ENCODE measurements around the gene PRPSAP1. TPM values are rescaled to one million over a fixed set of nuclear protein-coding genes. Genes with fewer than 3 reads are reported as not detected.

The PRPSAP1 gene
- total and polyA plus RNA-seq, 7 experiments from 2014 or later: 19.6 to 59.1 (median 53.3) TPM

- Histone ChIP-seq H3K27ac (ENCODE audit: low read depth, low read length) (peak overlapping the region; percentile 92), H3K4me3 (ENCODE audit: low read length) (no peak overlapping the region)
- intact Hi-C loops (cut with micrococcal nuclease): loop anchor here (1.0 to 2.0 kb wide), 6 partner anchors 8 to 409 kb away; partner anchors contain the start of genes RNF157 (in 1 of the 2) and WBP2 (in 1 of the 2)
Observed at GRCh38 chr17:76263896-76264295, 89.8 kb downstream of the PRPSAP1 start.

GRCh38 chr17:76262732-76263344, 90.9 kb downstream of the PRPSAP1 start:
- ATAC-seq (no peak), DNase-seq (peak in 1 of 9 donors; percentile 10)
- H3K27me3 ChIP-seq (ENCODE audit: control insufficient read depth in 2 of 2, insufficient read depth in 2 of 2, low read length in 2 of 2): no peaks in the 10 kb centered on the region
- peaks cover 0 to 2% (median 0%) of the 10 kb centered on the region in 11 donors for H3K9me3 Mint-ChIP-seq
- H3K9me3 ChIP-seq (ENCODE audit: control insufficient read depth in 2 of 3, low read length in 3 of 3): no peaks in the 10 kb centered on the region
- H3K36me3 ChIP-seq (ENCODE audit: control insufficient read depth in 2 of 3, insufficient read depth in 3 of 3, low read length in 3 of 3): peaks cover 0 to 14% (median 0%) of the 10 kb centered on the region in 3 experiments
- H3K36me3 Mint-ChIP-seq: peaks cover 0 to 18% (median 2%) of the 10 kb centered on the region in 5 donors
- H3K27ac ChIP-seq (ENCODE audit: low read depth, low read length): peak overlapping the region; percentile 92
- peaks cover 25 to 39% of the 10 kb centered on the region in 2 donors for H3K4me1 ChIP-seq (ENCODE audit: control insufficient read depth in 2 of 2, insufficient read depth in 2 of 2, low read length in 2 of 2)
- no peak overlapping the region for H3K4me3 ChIP-seq (ENCODE audit: low read length)
- no peaks in the 10 kb centered on the region for H3K27me3 Mint-ChIP-seq
- H3K4me3 Mint-ChIP-seq: peak overlapping the region; percentile 26 to 79 (median 69)
- ChIA-PET POLR2A (interaction anchor here (0.6 to 19.9 kb wide), 14 partner anchors 6 to 140 kb away, joined by 3 to 375 read pairs (median 6); partner anchors contain the start of genes RNF157 and UBALD2), CTCF (interaction anchor here (0.6 to 3.4 kb wide), 5 partner anchors 11 to 137 kb away, joined by 3 to 13 read pairs (median 5); no protein-coding TSS in a partner anchor)
- peaks cover 33 to 59% (median 46%) of the 10 kb centered on the region in 7 donors for H3K4me1 Mint-ChIP-seq
- intact Hi-C loops (cut with micrococcal nuclease): no loop called here
- peak overlapping the region; percentile 76 to 98 (median 86) for H3K27ac Mint-ChIP-seq

More at GRCh38 chr17:76263896-76264295, 89.8 kb downstream of the PRPSAP1 start:
- no peaks in the 10 kb centered on the region for H3K27me3 ChIP-seq (ENCODE audit: control insufficient read depth in 2 of 2, insufficient read depth in 2 of 2, low read length in 2 of 2)
- Mint-ChIP-seq H3K4me1 (peaks cover 37 to 67% (median 54%) of the 10 kb centered on the region in 7 donors), H3K4me3 (peak overlapping the region in 9 of 10 donors; percentile 0 to 93 (median 70)), H3K27ac (peak overlapping the region; percentile 76 to 98 (median 92)), H3K36me3 (peaks cover 0 to 26% (median 7%) of the 10 kb centered on the region in 5 donors), H3K9me3 (no peaks in the 10 kb centered on the region), H3K27me3 (peaks cover 0 to 3% (median 0%) of the 10 kb centered on the region in 5 donors)
- peaks cover 0 to 19% (median 0%) of the 10 kb centered on the region in 3 experiments for H3K36me3 ChIP-seq (ENCODE audit: control insufficient read depth in 2 of 3, insufficient read depth in 3 of 3, low read length in 3 of 3)
- no peak for ATAC-seq
- H3K9me3 ChIP-seq (ENCODE audit: control insufficient read depth in 2 of 3, low read length in 3 of 3): no peaks in the 10 kb centered on the region
- CTCF ChIA-PET: interaction anchor here (0.6 to 3.4 kb wide), 6 partner anchors 16 to 264 kb away, joined by 3 to 13 read pairs (median 4); partner anchors contain the start of gene CDK3
- H3K4me1 ChIP-seq (ENCODE audit: control insufficient read depth in 2 of 2, insufficient read depth in 2 of 2, low read length in 2 of 2): peaks cover 35 to 49% of the 10 kb centered on the region in 2 donors
- POLR2A ChIA-PET: interaction anchor here (0.6 to 19.9 kb wide), 19 partner anchors 7 to 137 kb away, joined by 3 to 375 read pairs (median 6); partner anchors contain the start of genes FOXJ1 and RNF157
- DNase-seq: no peak

GRCh38 chr17:76261421-76262215, 92.1 kb downstream of the PRPSAP1 start:
- H3K27ac Mint-ChIP-seq: peak overlapping the region; percentile 75 to 98 (median 86)
- Histone ChIP-seq H3K4me3 (ENCODE audit: low read length) (no peak overlapping the region), H3K27ac (ENCODE audit: low read depth, low read length) (no peak overlapping the region), H3K36me3 (ENCODE audit: control insufficient read depth in 2 of 3, insufficient read depth in 3 of 3, low read length in 3 of 3) (peaks cover 0 to 9% (median 0%) of the 10 kb centered on the region in 3 experiments), H3K9me3 (ENCODE audit: control insufficient read depth in 2 of 3, low read length in 3 of 3) (no peaks in the 10 kb centered on the region), H3K4me1 (ENCODE audit: control insufficient read depth in 2 of 2, insufficient read depth in 2 of 2, low read length in 2 of 2) (peaks cover 14 to 33% of the 10 kb centered on the region in 2 donors), H3K27me3 (ENCODE audit: control insufficient read depth in 2 of 2, insufficient read depth in 2 of 2, low read length in 2 of 2) (no peaks in the 10 kb centered on the region)
- H3K36me3 Mint-ChIP-seq: peaks cover 0 to 12% (median 3%) of the 10 kb centered on the region in 5 donors
- peaks cover 0 to 5% (median 3%) of the 10 kb centered on the region in 11 donors for H3K9me3 Mint-ChIP-seq
- no peaks in the 10 kb centered on the region for H3K27me3 Mint-ChIP-seq
- intact Hi-C loops (cut with micrococcal nuclease): no loop called here
- H3K4me1 Mint-ChIP-seq: peaks cover 29 to 57% (median 48%) of the 10 kb centered on the region in 7 donors
- DNase-seq (peak in 1 of 9 donors; percentile 29), ATAC-seq (no peak)
- H3K4me3 Mint-ChIP-seq: peak overlapping the region in 9 of 10 donors; percentile 9 to 79 (median 63)
- ChIA-PET CTCF (interaction anchor here (0.7 to 1.6 kb wide), 5 partner anchors 12 to 146 kb away, joined by 3 to 5 read pairs (median 3); no protein-coding TSS in a partner anchor), POLR2A (interaction anchor here (0.8 to 19.9 kb wide), 10 partner anchors 5 to 138 kb away, joined by 3 to 375 read pairs (median 112); partner anchors contain the start of genes RNF157 and UBALD2)

- Histone ChIP-seq H3K4me3 (ENCODE audit: low read length) (no peak overlapping the region), H3K36me3 (ENCODE audit: control insufficient read depth in 2 of 3, insufficient read depth in 3 of 3, low read length in 3 of 3) (no peaks in the 10 kb centered on the region), H3K4me1 (ENCODE audit: control insufficient read depth in 2 of 2, insufficient read depth in 2 of 2, low read length in 2 of 2) (peaks cover 21 to 41% of the 10 kb centered on the region in 2 donors), H3K27ac (ENCODE audit: low read depth, low read length) (no peak overlapping the region), H3K27me3 (ENCODE audit: control insufficient read depth in 2 of 2, insufficient read depth in 2 of 2, low read length in 2 of 2) (no peaks in the 10 kb centered on the region), H3K9me3 (ENCODE audit: control insufficient read depth in 2 of 3, low read length in 3 of 3) (no peaks in the 10 kb centered on the region)
- Mint-ChIP-seq H3K36me3 (peaks cover 0 to 11% (median 3%) of the 10 kb centered on the region in 5 donors), H3K27ac (peak overlapping the region; percentile 18 to 97 (median 40)), H3K27me3 (no peaks in the 10 kb centered on the region), H3K4me1 (peaks cover 31 to 66% (median 57%) of the 10 kb centered on the region in 7 donors), H3K4me3 (no peak overlapping the region), H3K9me3 (peaks cover 0 to 5% (median 3%) of the 10 kb centered on the region in 11 donors)
- intact Hi-C loops (cut with micrococcal nuclease): no loop called here
- CTCF ChIA-PET: interaction anchor here (0.7 to 1.6 kb wide), 4 partner anchors 14 to 246 kb away, joined by 3 to 4 read pairs (median 3); no protein-coding TSS in a partner anchor
- POLR2A ChIA-PET: interaction anchor here (1.2 to 19.9 kb wide), 5 partner anchors 8 to 82 kb away, joined by 3 to 375 read pairs (median 240); partner anchors contain the start of genes RNF157 and UBALD2
- no peak for DNase-seq
- no peak for ATAC-seq
Observed at GRCh38 chr17:76260669-76261068, 93.0 kb downstream of the PRPSAP1 start.

- ATAC-seq: no peak
- H3K4me3 Mint-ChIP-seq: no peak overlapping the region
- intact Hi-C loops (cut with micrococcal nuclease): no loop called here
- POLR2A ChIA-PET: interaction anchor here (1.2 to 19.9 kb wide), 5 partner anchors 8 to 81 kb away, joined by 3 to 375 read pairs (median 240); partner anchors contain the start of genes RNF157 and UBALD2
- H3K4me3 ChIP-seq (ENCODE audit: low read length): no peak overlapping the region
- no peaks in the 10 kb centered on the region for H3K9me3 ChIP-seq (ENCODE audit: control insufficient read depth in 2 of 3, low read length in 3 of 3)
- CTCF ChIA-PET: interaction anchor here (0.6 to 1.6 kb wide), 4 partner anchors 80 to 246 kb away, joined by 3 to 4 read pairs (median 3); no protein-coding TSS in a partner anchor
- peaks cover 36 to 71% (median 62%) of the 10 kb centered on the region in 7 donors for H3K4me1 Mint-ChIP-seq
- peaks cover 0 to 7% (median 3%) of the 10 kb centered on the region in 11 donors for H3K9me3 Mint-ChIP-seq
- H3K27me3 ChIP-seq (ENCODE audit: control insufficient read depth in 2 of 2, insufficient read depth in 2 of 2, low read length in 2 of 2): no peaks in the 10 kb centered on the region
- H3K27ac Mint-ChIP-seq: peak overlapping the region in 3 of 9 donors; percentile 33 to 97 (median 66)
- no peak for DNase-seq
- H3K36me3 Mint-ChIP-seq: peaks cover 0 to 14% (median 3%) of the 10 kb centered on the region in 5 donors
- H3K27ac ChIP-seq (ENCODE audit: low read depth, low read length): no peak overlapping the region
- no peaks in the 10 kb centered on the region for H3K36me3 ChIP-seq (ENCODE audit: control insufficient read depth in 2 of 3, insufficient read depth in 3 of 3, low read length in 3 of 3)
- no peaks in the 10 kb centered on the region for H3K27me3 Mint-ChIP-seq
- H3K4me1 ChIP-seq (ENCODE audit: control insufficient read depth in 2 of 2, insufficient read depth in 2 of 2, low read length in 2 of 2): peaks cover 21 to 46% of the 10 kb centered on the region in 2 donors
Observed at GRCh38 chr17:76260220-76260619, 93.5 kb downstream of the PRPSAP1 start.
